Hematopoietic multipotent progenitor cell treated with erythropoietin and hydrocortisone succinate and interleukin-3 and kit ligand, for 15 days (in vitro differentiated cells): ENCODE results near the gene PDPN.

Source experiments
- DNase-seq: peaks from one replicate; pipeline ENCODE4 v3.0.0-alpha.2; 2015; ENCODE audit warnings: low spot score

The PDPN gene

DNA sequence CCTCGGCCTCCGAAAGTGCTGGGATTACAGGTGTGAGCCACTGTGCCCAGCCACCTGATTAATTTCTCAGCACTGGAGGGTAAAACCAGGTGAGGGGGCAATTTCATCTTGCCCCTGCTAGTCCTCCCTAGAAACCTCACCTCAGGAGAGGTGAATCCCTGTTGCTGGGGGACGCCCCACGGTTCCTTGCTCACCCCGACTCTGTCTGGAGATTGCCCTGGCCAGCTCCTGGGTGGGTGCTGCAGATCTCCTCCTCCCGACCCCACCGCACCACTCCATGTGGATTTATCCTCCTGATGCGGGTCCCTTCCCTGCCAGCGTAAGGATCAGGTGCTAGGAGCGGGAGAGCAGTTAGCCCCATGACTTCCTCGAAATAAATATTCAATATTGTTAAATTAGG is 34.9 kb downstream of the PDPN start:
- DNase-seq, result no peak

DNA sequence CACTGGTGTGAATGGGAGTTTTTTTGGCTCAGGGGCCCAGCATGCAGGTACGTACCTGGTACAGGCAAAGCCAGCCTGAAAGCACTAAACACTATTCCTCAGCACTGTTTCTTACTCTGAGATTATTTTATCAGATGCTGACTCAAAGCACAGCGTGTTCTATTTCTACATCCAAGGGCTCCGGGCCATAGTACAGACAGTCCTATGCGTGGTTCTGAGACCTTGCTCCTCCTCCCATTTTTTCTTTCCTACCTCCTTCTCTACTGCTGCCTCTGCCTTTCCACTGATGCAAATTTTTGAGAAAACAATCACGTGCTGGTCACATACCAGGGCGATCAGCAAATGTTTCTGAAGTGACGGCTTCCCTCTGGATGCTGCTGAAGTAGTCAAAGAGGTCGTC is 36.3 kb downstream of the PDPN start:
- no peak for DNase-seq

DNA sequence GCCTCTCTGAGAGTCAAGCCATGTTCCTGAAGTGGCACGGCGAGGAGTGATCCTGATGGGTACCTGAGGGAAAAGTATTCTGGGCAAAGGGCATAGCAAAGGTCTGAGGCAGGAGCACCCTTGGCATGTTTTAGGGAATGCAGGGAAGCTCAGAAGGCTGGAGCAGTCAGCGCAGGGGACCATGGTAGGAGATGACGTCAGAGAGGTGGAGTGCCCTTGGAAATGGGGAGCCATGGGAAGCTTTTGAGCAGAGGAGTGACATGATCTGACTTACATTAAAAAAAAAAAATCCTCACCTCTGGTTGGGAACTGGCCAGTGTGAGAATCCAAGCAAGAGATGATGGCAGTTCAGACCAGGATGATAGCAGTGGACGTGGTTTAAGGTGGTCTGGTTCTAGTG is 37.2 kb downstream of the PDPN start:
- no peak for DNase-seq

DNA sequence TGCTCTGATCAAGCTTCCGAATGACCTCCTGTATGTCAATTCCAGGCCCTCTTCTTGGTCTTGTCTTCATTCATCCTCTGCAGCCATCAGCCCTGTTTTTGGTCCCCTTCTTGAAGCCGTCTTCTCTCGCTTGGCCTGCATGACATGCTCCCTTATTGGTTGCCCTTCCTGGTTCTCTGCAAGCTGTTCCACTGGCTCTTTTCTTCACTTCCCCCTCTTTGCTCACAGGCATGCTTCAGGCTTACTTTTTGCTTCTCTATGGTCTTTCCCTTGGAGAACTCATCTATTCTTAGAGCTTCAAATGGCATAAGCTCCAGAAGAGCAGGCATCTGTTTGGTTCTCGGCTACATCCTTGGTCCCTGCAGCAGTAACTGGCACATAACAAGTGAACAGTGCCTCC is 38.8 kb downstream of the PDPN start:
- no peak for DNase-seq

DNA sequence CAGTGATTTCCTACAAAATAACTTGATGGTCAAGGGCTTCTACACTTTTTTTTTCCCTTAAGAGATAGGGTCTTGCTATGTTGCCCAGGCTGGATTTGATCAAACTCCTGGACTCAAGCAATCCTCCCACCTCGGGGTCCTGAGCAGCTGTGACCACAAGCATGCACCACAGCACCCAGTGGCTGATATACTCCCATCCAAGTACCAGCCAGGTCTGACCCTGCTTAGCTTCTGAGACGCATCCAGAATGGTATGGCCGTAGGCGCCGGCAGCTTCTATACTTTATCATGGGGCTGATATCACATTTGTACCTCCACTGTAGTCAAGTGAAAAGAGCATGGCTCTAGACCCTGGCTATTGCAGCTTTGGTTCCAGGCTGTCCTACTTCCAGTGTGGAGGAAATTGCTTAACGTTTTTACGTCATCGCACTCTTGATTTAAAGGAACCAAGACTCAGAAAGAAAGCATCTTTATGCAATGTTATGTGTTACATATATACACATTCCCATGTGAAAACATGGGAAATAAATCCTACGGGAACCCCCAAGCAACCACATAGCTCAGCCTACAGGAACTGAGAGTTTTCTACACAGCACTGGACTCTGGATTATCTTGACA is 39.5 kb downstream of the PDPN start:
- DNase-seq, result no peak

DNA sequence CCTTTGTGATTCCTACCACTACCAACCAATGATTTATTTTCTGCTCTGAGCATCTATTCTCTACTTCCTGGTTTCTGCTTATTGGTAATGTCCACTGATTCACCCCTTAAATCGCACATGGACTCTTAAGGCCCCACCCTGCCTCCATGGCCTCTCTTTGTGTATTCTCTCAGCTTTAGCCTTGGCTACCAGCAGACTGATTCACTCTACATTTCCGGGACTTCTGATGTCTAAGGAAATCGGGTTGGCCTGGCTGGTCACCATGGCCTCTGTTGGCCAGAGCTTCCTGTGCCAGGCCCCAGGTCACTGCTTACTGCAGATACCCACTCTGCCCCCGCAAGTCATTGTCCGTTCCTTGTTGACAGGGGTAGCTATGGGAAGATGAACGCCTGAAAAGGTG is 40.9 kb downstream of the PDPN start:
- no peak for DNase-seq

DNA sequence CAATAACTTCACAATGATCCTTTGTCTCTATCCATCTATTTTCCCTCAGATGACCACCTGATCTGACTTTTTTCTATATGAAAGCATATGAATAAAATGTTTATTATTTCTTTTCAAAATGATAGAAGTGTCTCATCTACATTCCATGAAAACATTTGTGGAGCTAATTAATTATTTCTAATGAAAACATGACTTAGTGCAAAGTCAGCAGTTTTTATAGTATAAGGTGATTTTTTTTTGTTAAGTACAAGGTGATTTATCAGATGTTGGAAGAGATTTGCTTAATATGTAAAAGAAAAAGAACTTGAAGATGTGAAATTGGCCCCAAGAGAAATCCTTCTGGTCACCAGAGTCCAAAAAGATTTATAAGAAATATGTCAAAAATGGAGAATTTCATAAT is 43.5 kb downstream of the PDPN start:
- no peak for DNase-seq

DNA sequence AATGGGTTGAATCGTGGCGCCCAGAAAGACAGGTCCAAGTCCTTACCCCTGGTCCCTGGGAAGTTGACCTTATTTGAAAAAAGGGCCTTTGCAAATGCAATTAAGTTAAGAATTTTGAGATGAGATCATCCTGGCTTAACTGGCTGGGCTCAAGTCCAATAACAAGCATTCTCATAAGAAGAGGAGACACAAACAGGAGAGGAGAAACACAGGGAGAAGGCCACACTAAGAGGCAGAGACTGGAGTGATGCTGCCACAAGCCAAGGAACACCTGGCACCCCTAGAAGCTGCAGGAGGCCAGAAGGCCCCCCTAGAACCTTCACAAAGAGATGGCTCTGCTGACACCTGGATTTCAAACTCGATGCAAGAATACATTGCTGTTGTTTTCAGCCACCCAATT is 44.6 kb downstream of the PDPN start:
- DNase-seq, result no peak

DNA sequence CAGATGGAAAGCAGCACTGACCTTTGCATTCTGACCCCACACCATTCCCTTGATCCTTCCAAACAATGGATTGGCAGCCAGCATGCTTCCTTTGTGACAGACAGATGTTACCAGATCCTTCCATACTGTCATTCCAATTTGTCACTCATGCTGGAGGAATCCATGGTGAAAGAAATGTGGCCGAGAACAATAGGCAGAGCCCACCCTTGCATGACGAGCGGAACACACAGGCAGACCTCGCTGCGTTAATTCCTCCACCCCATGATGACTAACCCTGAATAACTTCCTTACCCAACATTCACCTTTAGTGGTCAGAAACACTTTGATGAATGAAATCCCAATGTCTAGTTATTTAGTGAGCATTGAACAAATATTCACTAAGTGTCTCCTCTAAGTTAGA is 45.1 kb downstream of the PDPN start:
- no peak for DNase-seq

DNA sequence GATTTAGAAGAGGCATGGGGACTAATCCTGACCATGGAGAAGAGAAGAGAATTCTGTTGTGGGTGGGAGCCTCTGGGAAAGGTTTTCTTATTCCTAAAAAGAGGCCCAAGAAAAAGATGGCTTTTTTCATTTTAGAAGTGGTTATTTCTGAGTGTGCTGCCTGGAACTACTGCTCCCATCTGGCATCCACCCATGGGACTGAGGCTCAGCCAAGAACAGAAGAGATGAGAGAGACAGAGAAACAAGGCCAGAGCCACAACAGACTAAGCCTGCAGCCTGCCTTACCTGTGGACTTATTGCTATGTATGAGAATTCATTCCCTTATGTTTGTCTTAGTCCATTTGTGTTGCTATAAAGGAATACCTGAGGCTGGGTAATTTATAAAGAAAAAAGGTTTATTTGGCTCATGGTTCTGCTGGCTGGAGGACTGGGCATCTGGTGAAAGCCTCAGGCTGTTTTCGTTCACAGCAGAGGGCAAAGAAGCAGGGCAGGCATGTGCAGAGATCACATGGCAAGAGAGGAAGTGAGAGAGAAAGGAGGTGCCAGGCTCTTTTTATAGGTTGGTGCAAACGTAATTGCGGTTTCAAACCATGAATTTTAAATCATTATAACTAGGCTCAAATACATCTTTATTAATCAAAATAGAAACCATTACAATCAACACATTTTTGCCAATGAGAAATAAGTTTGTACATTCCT is 58.8 kb downstream of the PDPN start:
- DNase-seq, result no peak

DNA sequence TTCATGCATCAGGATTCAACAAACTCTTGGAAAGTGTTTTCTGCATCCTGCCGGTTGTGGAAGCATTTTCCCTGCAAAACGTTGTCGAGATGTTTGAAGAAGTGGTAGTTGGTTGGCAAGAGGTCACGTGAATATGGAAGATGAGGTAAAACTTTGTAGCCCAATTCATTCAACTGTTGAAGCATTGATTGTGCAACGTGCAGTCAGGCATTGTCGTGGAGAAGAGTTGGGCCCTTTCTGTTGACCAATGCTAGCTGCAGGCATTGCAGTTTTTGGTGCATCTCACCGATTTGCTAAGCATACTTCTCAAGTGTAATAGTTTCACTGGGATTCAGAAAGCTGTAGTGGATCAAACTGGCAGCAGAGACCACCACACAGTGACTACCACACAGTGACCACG is 59.4 kb downstream of the PDPN start:
- DNase-seq, result no peak

DNA sequence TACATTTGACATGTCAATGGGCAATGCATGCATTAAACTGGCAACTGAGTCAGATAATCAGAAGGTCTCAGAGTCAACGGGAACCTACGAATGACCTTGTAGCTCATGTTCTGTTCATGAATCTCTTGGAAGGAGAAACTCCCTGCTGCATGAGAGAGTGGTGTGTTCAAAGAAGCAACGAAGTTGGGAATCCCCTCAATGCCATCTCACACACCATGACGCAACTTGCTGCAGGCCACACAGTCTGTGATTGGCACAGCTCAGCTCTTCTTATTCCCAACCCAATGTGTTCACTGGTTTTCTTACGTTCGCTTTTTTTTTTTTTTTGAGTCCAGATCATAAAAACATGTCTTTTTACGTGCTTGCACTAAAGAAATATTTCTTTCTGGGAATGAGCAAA is 62.9 kb downstream of the PDPN start:
- DNase-seq, result no peak

DNA sequence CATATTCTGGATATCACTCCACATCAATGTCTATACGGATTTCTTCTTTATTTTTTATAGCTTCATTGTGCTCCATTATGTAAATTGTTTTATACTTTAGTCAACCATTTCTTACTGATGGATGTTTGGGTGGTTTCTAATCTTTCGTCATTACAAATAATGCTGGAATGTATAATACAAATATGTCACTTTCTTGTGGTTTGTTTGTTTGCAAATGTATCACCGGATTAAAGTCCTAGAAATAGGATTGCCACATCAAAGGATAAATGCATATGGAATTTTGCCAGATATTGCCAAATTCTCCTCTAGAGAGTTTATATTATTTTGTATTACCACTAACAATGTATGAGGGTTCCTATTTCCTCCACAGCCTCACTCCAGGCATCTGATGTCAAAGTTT is 67.6 kb downstream of the PDPN start:
- DNase-seq, result no peak

DNA sequence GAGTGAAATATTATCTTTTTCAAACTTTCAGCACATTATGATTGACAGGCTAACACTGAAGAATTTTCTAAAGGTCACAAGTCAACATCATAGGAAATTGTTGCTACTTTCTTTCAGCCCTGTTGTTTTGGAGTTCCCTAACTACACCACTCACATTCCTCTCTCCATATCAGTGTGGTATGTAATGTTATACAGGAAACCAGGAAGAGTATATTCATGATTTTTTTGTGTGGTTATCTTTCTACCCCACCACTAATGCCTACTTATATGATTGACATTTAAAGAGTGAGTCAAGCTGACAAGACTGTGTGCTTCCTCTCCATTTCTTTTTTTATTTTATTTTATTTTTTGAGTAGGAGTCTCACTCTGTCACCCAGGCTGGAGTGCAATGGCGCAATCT is 68.6 kb downstream of the PDPN start:
- no peak for DNase-seq

DNA sequence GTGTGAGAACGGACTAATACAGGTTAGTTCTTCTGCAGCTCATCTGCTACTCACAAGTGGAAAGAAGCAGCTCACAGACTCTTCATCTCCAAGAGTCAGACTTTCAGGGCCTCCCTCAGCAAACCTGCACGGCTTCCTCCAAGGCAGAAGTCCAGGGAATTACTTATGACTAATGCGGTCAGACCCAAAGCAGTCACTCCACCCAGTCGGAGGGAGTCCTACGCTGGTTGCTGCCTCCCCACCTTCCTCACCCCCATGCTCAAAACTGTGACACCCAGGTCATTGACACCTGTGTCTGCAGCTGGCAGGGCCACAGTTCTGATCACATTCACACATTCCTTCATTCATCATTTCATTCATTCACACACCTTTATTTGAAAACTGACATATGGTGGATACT is 77.9 kb downstream of the PDPN start:
- DNase-seq, result no peak

DNA sequence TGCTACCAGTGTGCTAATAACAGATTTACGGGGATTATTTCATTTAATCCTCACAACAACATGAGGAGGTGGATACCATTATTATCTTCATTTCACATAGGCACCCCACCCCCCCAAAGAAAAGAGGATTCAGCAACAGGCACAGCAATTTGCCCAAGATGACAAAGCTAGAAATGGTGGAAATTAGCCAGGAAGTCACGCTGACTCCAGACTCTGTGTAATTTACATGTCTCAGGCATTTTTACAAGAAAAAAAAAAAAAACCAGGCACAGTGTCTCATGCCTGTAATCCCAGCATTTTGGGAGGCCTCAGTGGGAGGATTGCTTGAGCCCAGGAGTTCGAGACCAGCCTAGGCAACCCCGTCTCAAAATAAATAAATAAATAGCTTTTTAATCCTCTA is 78.9 kb downstream of the PDPN start:
- DNase-seq, result no peak

DNA sequence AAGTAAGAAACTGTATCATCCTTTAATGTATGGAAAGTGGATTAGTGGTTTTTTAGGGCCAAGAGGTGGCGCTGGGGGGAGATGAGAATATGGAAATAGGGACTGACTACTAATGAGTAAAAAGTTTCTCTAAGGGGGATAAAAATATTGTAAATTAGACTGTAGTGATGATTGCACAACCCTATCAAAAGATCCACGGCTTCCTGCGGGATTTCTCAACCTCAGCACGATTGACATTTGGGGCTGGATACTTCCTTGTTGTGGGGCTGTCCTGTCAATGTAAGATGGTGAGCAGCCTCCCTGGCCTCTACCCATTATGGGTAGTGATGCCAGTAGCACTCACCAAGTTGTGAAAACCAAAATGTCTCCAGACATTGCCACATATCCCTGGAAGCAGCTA is 80.3 kb downstream of the PDPN start:
- no peak for DNase-seq

DNA sequence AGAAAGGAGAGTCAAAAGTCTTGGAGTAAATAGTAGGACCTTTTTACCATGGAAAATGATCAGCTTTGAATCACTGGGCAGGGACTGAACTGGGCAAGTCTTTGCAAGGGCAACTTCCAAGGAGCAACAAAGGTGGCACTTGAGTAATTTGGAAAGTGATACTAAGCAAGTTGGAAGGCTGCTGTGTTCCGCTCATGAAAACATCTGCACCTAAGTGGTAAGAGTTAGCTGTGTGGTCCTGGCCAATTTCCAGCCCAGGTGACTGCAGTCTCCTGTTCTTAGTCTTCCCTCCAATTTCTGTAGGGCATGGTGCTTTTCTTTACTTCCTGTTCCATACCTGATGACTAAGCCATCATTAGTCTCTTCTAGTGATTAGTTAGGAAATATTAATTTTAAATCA is 80.8 kb downstream of the PDPN start:
- no peak for DNase-seq

DNA sequence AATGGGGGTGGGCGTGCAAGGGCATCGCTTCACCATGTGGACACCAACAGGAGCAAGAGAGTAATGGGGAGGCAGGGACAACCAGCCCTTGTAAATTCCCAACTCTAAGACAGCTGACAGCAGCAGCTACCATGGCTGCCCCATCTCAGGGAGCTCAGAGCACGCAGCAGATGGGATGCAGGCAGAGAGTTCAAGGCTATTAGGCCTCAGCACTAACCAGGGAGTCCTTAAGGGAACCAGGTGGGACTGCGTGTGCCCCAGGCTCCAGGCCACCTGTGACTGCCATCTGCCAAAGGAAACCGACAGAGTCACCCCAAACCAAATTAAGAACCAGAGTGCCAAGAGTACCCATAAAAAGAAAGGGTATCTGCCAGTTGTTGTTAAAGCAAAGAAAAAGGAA is 82.7 kb downstream of the PDPN start:
- no peak for DNase-seq
